Measurements from ENCODE around the gene FAM13A.

The FAM13A gene

GRCh38 chr4:88690355-88690754 is 366.6 kb downstream of the FAM13A start:
- DNase-seq (ENCODE audit: low read depth, low spot score): no peak
- H3K27me3 ChIP-seq (ENCODE audit: control insufficient read depth, insufficient read depth, low read length): no peaks in the 10 kb centered on the region
- H3K4me3 ChIP-seq (ENCODE audit: low read length): no peak overlapping the region
- no peak overlapping the region for H3K27ac ChIP-seq (ENCODE audit: low read length)
- WGBS (ENCODE audit: insufficient coverage, insufficient read length): no CpG with 5 or more reads among the region's 3 CpGs
- H3K4me1 ChIP-seq (ENCODE audit: control insufficient read depth, insufficient read depth, low read length): no peaks in the 10 kb centered on the region
- no peaks in the 10 kb centered on the region for H3K36me3 ChIP-seq (ENCODE audit: control insufficient read depth, insufficient read depth, low read length)
- H3K9me3 ChIP-seq (ENCODE audit: control insufficient read depth, insufficient read depth, low read length): no peaks in the 10 kb centered on the region

- H3K36me3 ChIP-seq (ENCODE audit: control insufficient read depth, insufficient read depth, low read length): no peaks in the 10 kb centered on the region
- no peak for DNase-seq (ENCODE audit: low read depth, low spot score)
- WGBS (ENCODE audit: insufficient coverage, insufficient read length): no CpG with 5 or more reads among the region's 5 CpGs
Measured at GRCh38 chr4:88681209-88681608, 375.8 kb downstream of the FAM13A start.

More at GRCh38 chr4:88681209-88681608, 375.8 kb downstream of the FAM13A start:
- no peaks in the 10 kb centered on the region; the same call in 1 of the 2 replicates for H3K27me3 ChIP-seq (ENCODE audit: control insufficient read depth, insufficient read depth, low read length)
- H3K27ac ChIP-seq (ENCODE audit: low read length): no peak overlapping the region
- H3K4me3 ChIP-seq (ENCODE audit: low read length): no peak overlapping the region
- H3K4me1 ChIP-seq (ENCODE audit: control insufficient read depth, insufficient read depth, low read length): no peaks in the 10 kb centered on the region
- H3K9me3 ChIP-seq (ENCODE audit: control insufficient read depth, insufficient read depth, low read length): no peaks in the 10 kb centered on the region
